ENCODE results near the gene LIG1.

LIG1 gene

DNA sequence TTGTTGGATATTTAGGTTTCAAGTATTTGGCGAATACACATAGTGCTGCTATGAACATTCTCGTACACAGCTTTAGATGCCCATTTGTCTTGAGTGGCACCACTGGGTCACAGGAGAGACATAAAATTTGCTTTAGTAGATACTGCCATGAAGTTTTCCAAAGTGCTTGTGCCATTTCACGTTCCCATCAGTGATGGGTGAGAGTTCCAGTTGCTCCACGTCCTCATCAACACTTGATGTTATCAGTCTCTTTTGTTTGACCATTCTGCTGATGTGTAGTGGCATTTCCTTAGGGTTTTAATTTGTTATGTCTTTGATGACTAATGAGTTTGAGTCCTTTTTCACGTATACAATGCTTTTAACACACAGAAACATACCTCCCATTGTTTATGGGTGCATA is 11.4 kb upstream of the LIG1 start:
- no peak for DNase-seq

DNA sequence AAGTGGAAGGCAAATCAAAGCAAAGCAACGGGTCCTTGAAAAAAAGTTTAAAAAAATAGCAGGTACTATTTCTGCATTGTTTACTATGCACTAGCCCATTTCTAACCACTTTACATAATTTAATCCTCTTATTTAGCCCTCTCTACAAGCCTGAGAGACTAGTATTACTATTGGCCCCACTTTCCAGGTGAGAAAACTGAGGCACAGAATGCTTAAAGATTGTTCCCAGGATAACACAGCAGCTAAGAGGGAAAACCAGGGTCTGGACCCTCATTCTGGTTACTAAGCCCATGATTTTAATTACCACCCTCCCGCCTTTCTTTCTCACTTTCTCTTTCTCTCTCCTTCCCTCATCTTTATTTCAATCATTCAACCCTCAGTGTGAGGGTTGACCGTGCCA is 6.1 kb upstream of the LIG1 start:
- no peak for DNase-seq

GRCh38 chr19:48175578-48175977 is 5.4 kb upstream of the LIG1 start:
- DNase-seq = no peak

- no peak for DNase-seq
Measured at GRCh38 chr19:48174445-48175030, 4.4 kb upstream of the LIG1 start.

DNA sequence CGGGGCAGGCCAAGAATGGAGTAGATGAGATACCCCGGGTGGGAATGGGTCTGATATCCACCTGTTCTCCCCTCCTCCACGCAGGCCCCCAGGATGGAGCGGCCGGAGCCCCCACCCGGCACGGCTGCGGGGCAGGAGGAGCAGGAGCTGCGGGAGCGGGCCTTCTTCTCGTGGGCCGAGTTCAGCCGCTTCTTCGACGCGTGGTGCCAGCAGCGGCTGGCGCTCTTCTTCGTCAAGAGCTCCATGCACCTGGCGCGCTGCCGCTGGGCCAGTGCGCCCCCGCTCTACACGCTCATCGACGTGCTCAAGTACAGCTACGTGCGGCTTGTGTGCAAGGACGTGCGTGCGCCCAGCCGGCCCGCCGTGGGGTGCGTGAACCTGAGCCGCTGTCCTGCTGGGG is 1.6 kb upstream of the LIG1 start:
- DNase-seq = no peak

- DNase-seq = no peak
Measured at GRCh38 chr19:48170817-48171347, 738 bp upstream of the LIG1 start.

- DNase-seq = no peak
Measured at GRCh38 chr19:48169578-48169938, 586 bp downstream of the LIG1 start.

DNA sequence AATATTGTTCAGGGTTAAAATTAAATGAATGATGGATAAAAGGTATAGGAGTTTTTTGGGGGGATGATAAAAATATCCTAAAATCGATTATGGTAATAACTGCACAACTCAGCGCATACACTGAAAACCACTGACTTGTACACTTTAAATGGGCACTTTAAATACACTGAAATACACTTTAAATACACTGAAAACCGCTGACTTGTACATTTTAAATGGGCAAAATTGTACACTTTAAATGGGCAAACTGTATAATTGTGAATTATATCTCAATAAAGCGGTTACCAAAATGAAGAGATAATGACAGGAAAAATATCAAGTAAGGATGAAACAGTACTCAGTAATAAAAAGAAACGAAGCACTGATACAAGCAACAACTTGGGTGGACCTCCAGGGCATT is 1.5 kb downstream of the LIG1 start:
- DNase-seq = no peak

- no peak for DNase-seq
Measured at GRCh38 chr19:48158210-48158790, 11.8 kb downstream of the LIG1 start.

DNA sequence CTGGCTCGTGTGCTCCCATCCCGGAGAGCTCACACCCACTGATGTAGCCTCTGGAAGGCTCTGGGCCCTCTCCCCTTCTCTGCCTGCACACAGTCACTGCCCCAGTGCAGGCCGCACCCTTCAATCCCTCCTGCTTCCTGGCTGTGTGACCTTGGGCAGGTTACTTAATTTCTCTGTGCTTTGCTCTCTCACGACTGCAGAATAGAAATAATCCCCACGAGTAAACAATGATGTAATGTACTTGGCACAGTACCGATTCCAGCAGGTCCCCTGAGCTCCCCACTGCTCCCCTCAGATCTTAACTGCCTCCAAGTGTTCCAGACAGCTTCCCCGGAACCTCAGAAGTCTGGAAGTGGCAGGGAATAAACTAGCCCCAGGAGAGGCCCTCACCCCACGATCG is 16.1 kb downstream of the LIG1 start:
- no peak for DNase-seq

DNA sequence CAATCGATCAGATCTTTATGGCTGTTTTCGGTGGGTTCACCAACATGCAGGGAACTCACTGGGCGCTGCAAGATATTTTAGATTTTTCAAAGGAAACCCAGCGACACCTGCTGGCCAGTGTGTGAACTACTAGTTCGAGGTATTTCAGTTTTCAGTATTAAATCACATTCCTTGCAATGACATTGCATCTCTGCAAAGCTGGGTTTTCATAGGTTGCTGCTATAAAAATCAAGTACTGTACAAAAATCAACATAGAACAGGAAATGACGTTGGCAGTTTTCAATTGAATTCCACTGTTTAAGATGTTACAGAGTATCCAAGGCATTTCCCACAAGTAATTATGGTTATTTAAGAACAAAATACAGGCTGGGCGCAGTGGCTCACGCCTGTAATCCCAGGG is 17.6 kb downstream of the LIG1 start:
- DNase-seq = peak; percentile 30

DNA sequence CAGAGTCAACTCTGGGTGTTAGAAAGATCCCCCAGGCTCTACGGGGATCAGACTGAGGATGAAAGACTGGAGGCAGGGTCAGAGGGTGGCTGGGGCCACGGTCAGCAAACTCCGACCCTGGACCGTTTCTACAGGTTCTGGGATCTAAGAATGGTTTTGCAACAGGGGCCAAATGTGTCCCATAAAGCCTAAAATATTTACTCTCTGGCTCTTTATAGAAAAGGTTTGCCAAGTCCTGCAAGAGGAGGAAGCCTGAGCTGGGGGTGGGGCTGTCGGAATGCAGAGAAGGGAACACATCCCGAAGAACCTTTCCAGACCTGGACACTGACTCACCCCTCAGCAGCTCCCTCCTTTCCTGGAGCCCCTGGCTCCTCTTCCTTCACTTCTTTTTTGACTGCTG is 20.7 kb downstream of the LIG1 start:
- DNase-seq = no peak

DNA sequence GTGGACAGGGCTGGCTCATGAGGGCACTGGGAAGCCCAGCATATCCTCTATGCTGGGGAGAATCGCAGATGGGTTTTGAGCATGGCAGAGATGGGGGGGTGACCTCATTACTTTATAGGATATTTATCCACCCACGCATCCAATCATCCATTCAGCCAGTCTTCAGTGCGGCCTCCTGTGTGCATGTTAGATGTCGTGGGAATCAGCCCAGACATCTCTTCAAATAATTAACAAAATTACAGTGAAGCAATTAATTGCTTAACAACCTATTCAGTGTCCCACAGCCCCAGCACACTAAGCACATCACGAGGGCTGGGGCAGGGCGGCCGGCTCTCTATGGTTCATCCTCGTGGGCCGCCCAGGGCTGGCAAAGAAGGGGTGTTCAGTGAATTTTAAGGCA is 21.6 kb downstream of the LIG1 start:
- no peak for DNase-seq

DNA sequence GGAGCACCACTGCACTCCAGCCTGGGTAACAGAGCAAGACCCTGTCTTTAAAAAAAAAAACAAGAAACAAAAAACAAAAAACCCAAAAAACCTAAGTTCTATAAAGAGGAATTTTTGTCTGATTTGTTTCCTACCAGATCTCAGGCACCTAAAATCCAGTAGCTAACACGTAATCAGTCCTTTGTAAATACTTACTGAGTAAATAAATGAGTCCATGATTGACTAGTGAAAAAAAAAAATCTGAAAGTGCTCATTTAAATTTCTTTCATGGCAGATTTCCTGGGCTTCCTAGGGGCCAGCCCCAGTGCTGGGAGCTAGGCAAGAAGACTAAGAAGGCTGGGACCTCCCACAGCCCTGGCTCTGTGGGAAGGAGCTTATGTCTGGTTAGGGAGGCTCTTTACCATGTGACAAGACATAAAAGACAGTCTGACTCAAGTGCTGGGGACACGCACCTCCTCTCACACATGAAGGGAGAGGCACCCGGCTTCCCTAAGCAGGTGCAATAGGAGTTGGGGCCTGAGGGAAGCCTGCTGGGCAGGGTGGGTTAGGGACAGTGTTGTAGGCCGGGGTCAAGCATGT is 22.5 kb downstream of the LIG1 start:
- DNase-seq = no peak

DNA sequence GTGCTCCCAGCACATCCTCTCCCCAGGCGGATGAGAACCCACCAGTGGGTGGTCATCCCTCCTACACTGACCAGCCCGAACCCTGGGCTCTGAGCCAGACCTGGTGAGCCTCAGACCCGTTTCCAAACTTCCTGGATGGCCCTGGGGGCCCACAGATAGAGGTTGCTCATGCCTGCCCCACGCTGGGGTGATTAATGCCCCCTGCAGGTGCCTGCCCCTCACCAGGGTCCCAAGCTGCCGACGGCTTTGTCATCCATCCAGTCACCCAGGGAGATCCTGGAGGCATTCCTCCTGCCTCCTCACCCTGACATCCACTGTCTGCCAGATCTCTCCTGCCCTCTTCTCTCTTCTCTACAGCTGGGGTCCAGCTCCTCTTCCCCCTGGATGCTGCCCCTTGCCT is 31.1 kb downstream of the LIG1 start:
- no peak for DNase-seq

DNA sequence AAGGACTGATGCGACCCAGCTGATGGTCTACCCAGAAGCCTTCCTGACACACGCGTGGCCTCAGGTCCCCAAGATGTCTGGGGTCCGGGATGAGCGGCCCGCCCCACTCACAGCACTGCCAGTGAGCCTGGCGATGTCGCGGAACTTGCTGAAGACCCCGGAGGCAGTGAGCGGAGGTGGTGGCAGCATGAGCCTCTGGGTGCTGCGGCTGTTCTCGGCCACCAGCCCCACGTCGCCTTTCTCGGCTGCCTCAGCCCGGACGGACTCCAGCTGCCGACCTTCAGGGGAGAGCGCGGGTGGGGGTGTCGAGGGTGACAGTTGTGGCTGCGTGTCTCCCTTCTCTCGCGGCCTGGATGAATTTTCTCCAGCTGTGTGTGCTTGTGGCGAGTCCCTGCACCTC is 32.7 kb downstream of the LIG1 start:
- no peak for DNase-seq

GRCh38 chr19:48136547-48136946 is 33.6 kb downstream of the LIG1 start:
- no peak for DNase-seq

GRCh38 chr19:48135411-48135810 is 34.7 kb downstream of the LIG1 start:
- DNase-seq = no peak

DNA sequence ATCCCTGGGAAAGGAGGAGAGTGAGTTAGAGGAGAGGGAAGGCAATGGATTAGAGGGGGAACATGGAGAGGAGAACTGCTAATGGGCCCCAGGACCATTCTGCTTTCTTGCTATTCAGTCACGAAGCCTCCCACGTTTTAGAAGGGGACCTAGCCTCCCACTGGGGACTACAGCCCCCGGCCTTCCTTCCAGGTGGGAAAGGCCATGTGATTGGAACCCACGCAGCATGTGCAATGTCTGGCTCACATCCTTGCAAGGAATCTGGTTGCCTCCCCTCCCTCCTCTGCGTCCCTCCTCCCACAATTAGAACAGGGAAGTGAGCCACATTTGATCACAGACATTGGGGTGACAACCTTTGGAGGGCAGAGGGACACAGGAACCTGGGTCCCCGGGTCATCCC is 37.0 kb downstream of the LIG1 start:
- no peak for DNase-seq

DNA sequence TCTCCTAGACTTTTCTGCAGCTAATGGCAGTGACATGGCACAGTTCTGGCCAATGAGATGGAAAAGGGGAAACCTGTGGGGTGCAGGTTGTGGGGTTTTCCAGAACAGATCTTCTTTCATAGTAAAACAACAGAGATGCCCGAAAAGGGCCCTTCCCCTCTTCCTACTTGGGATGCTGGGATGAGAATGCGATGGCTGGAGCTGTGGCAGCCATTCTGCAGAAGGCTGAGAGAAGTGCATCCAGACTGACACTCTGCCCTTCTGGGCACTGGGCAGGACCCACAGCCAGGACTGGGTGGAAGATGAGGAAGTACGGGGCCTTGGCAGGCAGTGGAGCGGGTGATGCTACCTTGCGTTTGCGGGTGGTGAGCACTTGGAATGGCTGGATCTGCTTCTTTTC is 42.6 kb downstream of the LIG1 start:
- DNase-seq = no peak

GRCh38 chr19:48123907-48124651 is 46.1 kb downstream of the LIG1 start:
- DNase-seq = no peak

GRCh38 chr19:48122421-48122820 is 47.7 kb downstream of the LIG1 start:
- no peak for DNase-seq

- peak; percentile 90 for DNase-seq
Measured at GRCh38 chr19:48121909-48122371, 48.2 kb downstream of the LIG1 start.

DNA sequence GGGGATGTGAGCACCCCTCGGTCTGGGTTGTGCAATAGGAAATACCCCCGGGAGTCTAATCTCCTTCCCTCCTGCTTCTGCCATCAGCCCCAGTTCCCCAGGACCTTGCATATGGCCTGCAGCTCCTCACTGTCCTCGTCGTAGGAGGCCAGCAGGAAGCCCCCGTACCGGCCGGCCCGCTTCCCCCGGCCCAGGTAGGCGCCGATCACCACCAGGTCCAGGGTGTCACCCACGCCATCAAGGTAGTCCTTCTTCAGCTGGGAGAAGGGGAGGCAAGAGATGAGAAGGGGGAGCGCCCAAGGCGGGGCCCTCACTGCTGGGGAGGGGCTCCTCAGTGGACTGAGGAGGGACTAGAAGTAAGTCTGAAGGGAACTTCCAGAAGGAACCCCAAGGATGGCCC is 49.1 kb downstream of the LIG1 start:
- no peak for DNase-seq

Measured in KG1 (cell line).